ENCODE measurements around the gene COX6B1. TPM values are rescaled to one million over a fixed set of nuclear protein-coding genes. Genes with fewer than 3 reads are reported as not detected.
A peak's percentile ranks its signal among the peaks of the same experiment; 100 is the strongest.

The COX6B1 gene
- total RNA-seq, 3 donors from 2014 or later = 320 to 418 (median 391) TPM

DNA sequence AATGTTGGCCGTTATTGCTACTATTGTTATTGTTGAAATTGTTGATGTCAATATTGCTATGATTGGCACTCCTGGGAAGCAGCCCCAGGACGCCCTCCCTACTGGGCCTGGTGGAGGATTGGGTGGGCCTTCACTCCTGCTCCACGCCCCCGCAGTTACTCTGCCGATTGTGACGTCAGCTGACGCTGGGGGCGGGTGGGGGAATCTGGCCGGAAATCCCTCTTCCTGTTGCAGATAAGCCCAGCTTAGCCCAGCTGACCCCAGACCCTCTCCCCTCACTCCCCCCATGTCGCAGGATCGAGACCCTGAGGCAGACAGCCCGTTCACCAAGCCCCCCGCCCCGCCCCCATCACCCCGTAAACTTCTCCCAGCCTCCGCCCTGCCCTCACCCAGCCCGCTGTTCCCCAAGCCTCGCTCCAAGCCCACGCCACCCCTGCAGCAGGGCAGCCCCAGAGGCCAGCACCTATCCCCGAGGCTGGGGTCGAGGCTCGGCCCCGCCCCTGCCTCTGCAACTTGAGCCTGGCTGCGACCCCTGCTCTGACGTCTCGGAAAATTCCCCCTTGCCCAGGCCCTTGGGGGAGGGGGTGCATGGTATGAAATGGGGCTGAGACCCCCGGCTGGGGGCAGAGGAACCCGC lies 6.5 kb upstream of the COX6B1 start, which contains the start of gene ETV2:
Gene ETV2, plus strand, starts transcription at position 231 of the 637 bp plus-strand sequence. CDS start 716 bp downstream, outside the sequence.
- H3K27ac ChIP-seq = no peak within 1 kb of the TSS
- no peak within 1 kb of the TSS for H3K4me3 ChIP-seq
- TF ChIP-seq, protein P1, sequence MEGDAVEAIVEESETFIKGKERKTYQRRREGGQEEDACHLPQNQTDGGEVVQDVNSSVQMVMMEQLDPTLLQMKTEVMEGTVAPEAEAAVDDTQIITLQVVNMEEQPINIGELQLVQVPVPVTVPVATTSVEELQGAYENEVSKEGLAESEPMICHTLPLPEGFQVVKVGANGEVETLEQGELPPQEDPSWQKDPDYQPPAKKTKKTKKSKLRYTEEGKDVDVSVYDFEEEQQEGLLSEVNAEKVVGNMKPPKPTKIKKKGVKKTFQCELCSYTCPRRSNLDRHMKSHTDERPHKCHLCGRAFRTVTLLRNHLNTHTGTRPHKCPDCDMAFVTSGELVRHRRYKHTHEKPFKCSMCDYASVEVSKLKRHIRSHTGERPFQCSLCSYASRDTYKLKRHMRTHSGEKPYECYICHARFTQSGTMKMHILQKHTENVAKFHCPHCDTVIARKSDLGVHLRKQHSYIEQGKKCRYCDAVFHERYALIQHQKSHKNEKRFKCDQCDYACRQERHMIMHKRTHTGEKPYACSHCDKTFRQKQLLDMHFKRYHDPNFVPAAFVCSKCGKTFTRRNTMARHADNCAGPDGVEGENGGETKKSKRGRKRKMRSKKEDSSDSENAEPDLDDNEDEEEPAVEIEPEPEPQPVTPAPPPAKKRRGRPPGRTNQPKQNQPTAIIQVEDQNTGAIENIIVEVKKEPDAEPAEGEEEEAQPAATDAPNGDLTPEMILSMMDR (IDR thresholded peaks at IDR 0.05) = no peak
- no peak for TF ChIP-seq POLR2A (IDR thresholded peaks at IDR 0.05)
- TF ChIP-seq POLR2AphosphoS5 (IDR thresholded peaks at IDR 0.05) = no peak
- H3K4me1 ChIP-seq = no peaks in the 10 kb centered on the region
- no peaks in the 10 kb centered on the region for H3K27me3 ChIP-seq
- DNase-seq (ENCODE audit: low spot score in 2 of 2) = no peak
- H3K9me3 ChIP-seq = no peaks in the 10 kb centered on the region
- no peaks in the 10 kb centered on the region for H3K36me3 ChIP-seq
- intact Hi-C loops (cut with DNase I; ENCODE audit: low total_unique reads) = no loop called here

DNA sequence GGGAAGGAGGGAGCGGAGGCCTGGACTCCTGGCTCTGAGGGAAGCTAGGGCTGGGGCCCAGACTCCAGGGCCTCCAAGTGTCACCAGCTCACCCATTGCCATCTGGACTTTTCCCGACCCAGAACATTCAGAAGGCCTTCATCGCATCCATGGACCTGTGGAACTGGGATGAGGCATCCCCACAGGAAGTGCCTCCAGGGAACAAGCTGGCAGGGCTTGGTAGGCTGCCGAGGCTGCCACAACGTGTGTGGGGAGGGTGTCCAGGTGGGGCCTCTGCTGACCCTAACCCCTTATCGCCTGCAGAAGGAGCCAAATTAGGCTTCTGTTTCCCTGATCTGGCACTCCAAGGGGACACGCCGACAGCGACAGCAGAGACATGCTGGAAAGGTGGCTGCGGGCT lies 5.8 kb upstream of the COX6B1 start:
- no peak for TF ChIP-seq POLR2A (IDR thresholded peaks at IDR 0.05)
- H3K27ac ChIP-seq = no peak overlapping the region
- no peaks in the 10 kb centered on the region for H3K27me3 ChIP-seq
- no peaks in the 10 kb centered on the region for H3K9me3 ChIP-seq
- no peak for DNase-seq (ENCODE audit: low spot score in 2 of 2)
- no peaks in the 10 kb centered on the region for H3K4me1 ChIP-seq
- intact Hi-C loops (cut with DNase I; ENCODE audit: low total_unique reads) = no loop called here
- H3K4me3 ChIP-seq = no peak overlapping the region
- H3K36me3 ChIP-seq = no peaks in the 10 kb centered on the region

- Histone ChIP-seq H3K27me3 (no peaks in the 10 kb centered on the region), H3K4me3 (peak overlapping the region; percentile 53 to 90 (median 71)), H3K27ac (peak overlapping the region; percentile 85 to 91), H3K36me3 (no peaks in the 10 kb centered on the region), H3K4me1 (no peaks in the 10 kb centered on the region), H3K9me3 (no peaks in the 10 kb centered on the region)
- TF ChIP-seq POLR2A (IDR thresholded peaks at IDR 0.05) = no peak
- TF ChIP-seq, protein P1 (IDR thresholded peaks at IDR 0.05) = no peak
- intact Hi-C loops (cut with DNase I; ENCODE audit: low total_unique reads) = no loop called here
- DNase-seq (ENCODE audit: low spot score in 2 of 2) = no peak
Measured at GRCh38 chr19:35642798-35643254, 5.3 kb upstream of the COX6B1 start.

GRCh38 chr19:35643255-35644205 lies 4.6 kb upstream of the COX6B1 start:
- H3K4me3 ChIP-seq = peak overlapping the region; percentile 53 to 90 (median 71)
- H3K4me1 ChIP-seq = no peaks in the 10 kb centered on the region
- no peaks in the 10 kb centered on the region for H3K27me3 ChIP-seq
- H3K9me3 ChIP-seq = no peaks in the 10 kb centered on the region
- TF ChIP-seq POLR2A (IDR thresholded peaks at IDR 0.05) = no peak
- TF ChIP-seq POLR2AphosphoS5 (IDR thresholded peaks at IDR 0.05) = peak; percentile 23 to 54 (median 41)
- TF ChIP-seq, protein P1 (IDR thresholded peaks at IDR 0.05) = no peak
- peak; percentile 73 to 78 for DNase-seq (ENCODE audit: low spot score in 2 of 2)
- intact Hi-C loops (cut with DNase I; ENCODE audit: low total_unique reads) = no loop called here
- H3K36me3 ChIP-seq = no peaks in the 10 kb centered on the region
- peak overlapping the region; percentile 85 to 91 for H3K27ac ChIP-seq

DNA sequence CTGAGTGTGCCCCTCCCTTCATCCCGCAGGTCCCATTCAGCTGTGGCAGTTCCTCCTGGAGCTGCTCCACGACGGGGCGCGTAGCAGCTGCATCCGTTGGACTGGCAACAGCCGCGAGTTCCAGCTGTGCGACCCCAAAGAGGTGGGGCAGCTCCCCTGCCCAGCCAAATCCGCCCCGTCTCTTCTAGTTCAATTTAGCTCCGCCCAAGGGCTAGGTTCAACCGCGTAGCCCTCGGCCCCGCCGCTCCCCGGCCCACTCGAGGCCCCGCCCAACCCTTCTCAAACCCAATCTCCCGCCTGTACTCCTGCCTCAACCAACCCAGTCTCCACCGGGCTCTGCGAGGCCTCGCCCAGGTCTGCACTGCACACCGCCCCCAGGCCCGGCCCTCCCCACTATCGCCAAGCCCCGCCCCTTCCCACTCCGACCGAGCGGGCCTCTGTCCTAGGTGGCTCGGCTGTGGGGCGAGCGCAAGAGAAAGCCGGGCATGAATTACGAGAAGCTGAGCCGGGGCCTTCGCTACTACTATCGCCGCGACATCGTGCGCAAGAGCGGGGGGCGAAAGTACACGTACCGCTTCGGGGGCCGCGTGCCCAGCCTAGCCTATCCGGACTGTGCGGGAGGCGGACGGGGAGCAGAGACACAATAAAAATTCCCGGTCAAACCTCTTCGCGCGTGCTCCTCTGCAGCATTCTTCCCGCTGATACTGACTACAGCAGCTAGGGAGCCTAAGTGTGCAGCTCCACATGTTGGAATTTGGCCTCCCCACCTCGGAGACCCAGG lies 3.7 kb upstream of the COX6B1 start:
- intact Hi-C loops (cut with DNase I; ENCODE audit: low total_unique reads) = no loop called here
- TF ChIP-seq POLR2A (IDR thresholded peaks at IDR 0.05) = no peak
- peak in 2 of 3 donors; percentile 29 to 43 for TF ChIP-seq POLR2AphosphoS5 (IDR thresholded peaks at IDR 0.05)
- DNase-seq (ENCODE audit: low spot score in 2 of 2) = peak; percentile 93 to 94
- H3K4me1 ChIP-seq = peaks cover 0 to 7% of the 10 kb centered on the region in 2 donors
- H3K9me3 ChIP-seq = no peaks in the 10 kb centered on the region
- H3K36me3 ChIP-seq = no peaks in the 10 kb centered on the region
- H3K27ac ChIP-seq = peak overlapping the region; percentile 85 to 91
- peak overlapping the region; percentile 53 to 90 (median 71) for H3K4me3 ChIP-seq
- no peaks in the 10 kb centered on the region for H3K27me3 ChIP-seq

Measured in breast epithelium (tissue), 4 donors.